B cell (primary cell): ENCODE measurements around the gene TBKBP1.

ENCODE experiments used
- EZH2 ChIP-seq: IDR thresholded peaks from 2 replicates; pipeline ENCODE4 v1.6.1; 2012; ENCODE audit warnings: borderline replicate concordance, low read depth, mild to moderate bottlenecking, moderate library complexity, low read length; ENCODE audit not compliant: insufficient read depth, poor library complexity, severe bottlenecking
- TF ChIP-seq, protein P1 (sequence below): fragments of 200-600 bp; IDR thresholded peaks from one replicate; pipeline ENCODE4 v1.8.0; 2022; ENCODE audit warnings: antibody characterized with exemption, mild to moderate bottlenecking

DNA sequence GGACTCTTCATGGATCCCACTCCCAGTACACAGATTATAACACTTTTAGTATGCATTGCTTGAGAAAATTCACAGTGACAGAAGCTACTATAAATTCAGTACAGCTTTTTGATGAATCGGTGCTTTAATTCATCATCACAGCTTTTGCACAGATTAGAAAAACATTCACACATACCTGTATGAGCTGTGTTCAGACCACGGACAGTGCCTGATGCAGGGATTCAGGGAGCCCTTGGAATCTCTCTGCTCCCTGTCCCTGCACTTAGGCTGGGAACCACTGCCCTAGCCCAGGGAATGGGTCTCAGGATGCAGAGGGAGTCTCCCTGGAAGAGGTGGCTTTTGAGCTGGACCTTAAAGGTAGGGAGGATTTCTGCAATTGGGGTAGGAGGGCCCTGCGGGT, 13.9 kb downstream of the TBKBP1 start:
- TF ChIP-seq, protein P1, sequence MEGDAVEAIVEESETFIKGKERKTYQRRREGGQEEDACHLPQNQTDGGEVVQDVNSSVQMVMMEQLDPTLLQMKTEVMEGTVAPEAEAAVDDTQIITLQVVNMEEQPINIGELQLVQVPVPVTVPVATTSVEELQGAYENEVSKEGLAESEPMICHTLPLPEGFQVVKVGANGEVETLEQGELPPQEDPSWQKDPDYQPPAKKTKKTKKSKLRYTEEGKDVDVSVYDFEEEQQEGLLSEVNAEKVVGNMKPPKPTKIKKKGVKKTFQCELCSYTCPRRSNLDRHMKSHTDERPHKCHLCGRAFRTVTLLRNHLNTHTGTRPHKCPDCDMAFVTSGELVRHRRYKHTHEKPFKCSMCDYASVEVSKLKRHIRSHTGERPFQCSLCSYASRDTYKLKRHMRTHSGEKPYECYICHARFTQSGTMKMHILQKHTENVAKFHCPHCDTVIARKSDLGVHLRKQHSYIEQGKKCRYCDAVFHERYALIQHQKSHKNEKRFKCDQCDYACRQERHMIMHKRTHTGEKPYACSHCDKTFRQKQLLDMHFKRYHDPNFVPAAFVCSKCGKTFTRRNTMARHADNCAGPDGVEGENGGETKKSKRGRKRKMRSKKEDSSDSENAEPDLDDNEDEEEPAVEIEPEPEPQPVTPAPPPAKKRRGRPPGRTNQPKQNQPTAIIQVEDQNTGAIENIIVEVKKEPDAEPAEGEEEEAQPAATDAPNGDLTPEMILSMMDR: no peak
- no peak for TF ChIP-seq EZH2
